IMR-90 (cell line): Measurements from ENCODE around the gene MTMR3. TPM values are rescaled to one million over a fixed set of nuclear protein-coding genes. Genes with fewer than 3 reads are reported as not detected.

ENCODE experiments used
- ATAC-seq: fragments of 200-7000 bp; cut with Tn5 transposase; 2 replicates; pipeline ENCODE4 v1.9.1; 2020; ENCODE audit warnings: low read depth, mild to moderate bottlenecking, moderate library complexity
- BruUV-seq: library from RNA; stranded (reverse); fragments of 400-500 nt; replicated peaks from 2 replicates; lab custom pipeline; 2021; lab: Mats Ljungman, UMichigan
- CTCF ChIA-PET: fragments of 300-600 bp; formaldehyde crosslinking; extraction: SDS; loops from one replicate; lab custom pipeline; 2021; ENCODE audit warnings: antibody characterized with exemption; lab: Yijun Ruan, JAX
- POLR2A ChIA-PET: fragments of 300-600 bp; sonication (Branson Sonifier 250); formaldehyde crosslinking; loops from one replicate; lab custom pipeline; 2022; ENCODE audit warnings: antibody characterized with exemption; ENCODE audit not compliant: unreplicated experiment; lab: Charles Lee
- DNase-seq: peaks from one replicate; pipeline ENCODE4 v3.0.0; 2013
- H2AFZ ChIP-seq: replicated peaks from 2 replicates; pipeline ENCODE3; 2013; ENCODE audit warnings: low read length, mild to moderate bottlenecking; ENCODE audit not compliant: poor library complexity
- H2AK5ac ChIP-seq: 2 replicates; pipeline ENCODE4 v1.6.1; 2013; ENCODE audit warnings: low read depth, low read length, inconsistent platforms
- H2AK9ac ChIP-seq: replicated peaks from 2 replicates; pipeline ENCODE3; 2013; ENCODE audit warnings: mild to moderate bottlenecking, low read depth, low read length, moderate library complexity; ENCODE audit not compliant: poor library complexity
- H2BK120ac ChIP-seq: 2 replicates; pipeline ENCODE4 v1.6.1; 2013; ENCODE audit warnings: low read depth, low read length, inconsistent platforms
- H2BK15ac ChIP-seq: 3 replicates; pipeline ENCODE4 v1.6.1; 2013; ENCODE audit warnings: low read depth, low read length, inconsistent platforms
- H2BK20ac ChIP-seq: 2 replicates; pipeline ENCODE4 v1.6.1; 2013; ENCODE audit warnings: low read depth, mild to moderate bottlenecking, inconsistent platforms, low read length, moderate library complexity
- H2BK5ac ChIP-seq: 2 replicates; pipeline ENCODE4 v1.6.1; 2013; ENCODE audit warnings: mild to moderate bottlenecking, low read depth, low read length, inconsistent platforms; ENCODE audit not compliant: poor library complexity, severe bottlenecking
- H3K14ac ChIP-seq: replicated peaks from 2 replicates; pipeline ENCODE4 v1.6.1; 2013; ENCODE audit warnings: low read depth, low read length, inconsistent platforms
- H3K18ac ChIP-seq: 2 replicates; pipeline ENCODE4 v1.6.1; 2013; ENCODE audit warnings: low read depth, low read length, control low read depth
- H3K23ac ChIP-seq: 2 replicates; pipeline ENCODE4 v1.6.1; 2013; ENCODE audit warnings: low read depth, low read length, inconsistent platforms
- H3K27ac ChIP-seq: 2 replicates; pipeline ENCODE4 v1.5.1; 2013; ENCODE audit warnings: mild to moderate bottlenecking, control low read depth, low read length; ENCODE audit not compliant: insufficient read depth
- H3K27me3 ChIP-seq: 2 replicates; pipeline ENCODE4 v1.6.1; 2013; ENCODE audit warnings: low read length; ENCODE audit not compliant: control insufficient read depth, insufficient read depth
- H3K36me3 ChIP-seq: 2 replicates; pipeline ENCODE4 v1.6.1; 2013; ENCODE audit warnings: low read length, mixed read lengths; ENCODE audit not compliant: control insufficient read depth, insufficient read depth
- H3K4ac ChIP-seq: 2 replicates; pipeline ENCODE4 v1.6.1; 2013; ENCODE audit warnings: low read depth, low read length, inconsistent platforms
- H3K4me1 ChIP-seq: 2 replicates; pipeline ENCODE4 v1.6.1; 2013; ENCODE audit warnings: low read length, mixed read lengths; ENCODE audit not compliant: control insufficient read depth, insufficient read depth
- H3K4me2 ChIP-seq: 2 replicates; pipeline ENCODE4 v1.6.1; 2013; ENCODE audit warnings: low read depth, mild to moderate bottlenecking, control low read depth, low read length, moderate library complexity
- H3K4me3 ChIP-seq: 2 replicates; pipeline ENCODE4 v1.5.1; 2013; ENCODE audit warnings: low read depth, mild to moderate bottlenecking, control low read depth, low read length, moderate library complexity; ENCODE audit not compliant: insufficient read depth
- H3K56ac ChIP-seq: 2 replicates; pipeline ENCODE4 v1.6.1; 2013; ENCODE audit warnings: low read length, inconsistent platforms; ENCODE audit not compliant: insufficient read depth; ENCODE audit errors: extremely low read depth
- H3K79me1 ChIP-seq, 2 experiments: 2 replicates each; pipeline ENCODE4 v1.6.1; 2013; ENCODE audit warnings: low read length in 2 of 2, inconsistent platforms in 1 of 2, low read depth in 1 of 2
- H3K9ac ChIP-seq: 2 replicates; pipeline ENCODE4 v1.6.1; 2013; ENCODE audit warnings: low read depth, low read length, control low read depth
- H3K9me1 ChIP-seq: 2 replicates; pipeline ENCODE4 v1.6.1; 2013; ENCODE audit warnings: low read length, inconsistent platforms; ENCODE audit not compliant: insufficient read depth
- H3K9me3 ChIP-seq: 2 replicates; pipeline ENCODE4 v1.6.1; 2013; ENCODE audit warnings: low read length; ENCODE audit not compliant: control insufficient read depth, insufficient read depth
- H4K20me1 ChIP-seq: 2 replicates; pipeline ENCODE4 v1.6.1; 2013; ENCODE audit warnings: low read length, inconsistent platforms; ENCODE audit not compliant: insufficient read depth
- H4K5ac ChIP-seq: 2 replicates; pipeline ENCODE4 v1.6.1; 2013; ENCODE audit warnings: mild to moderate bottlenecking, low read depth, low read length, control low read depth
- H4K8ac ChIP-seq, 2 experiments: 2 replicates each; pipeline ENCODE4 v1.6.1; 2013; ENCODE audit warnings: low read depth in 2 of 2, low read length in 2 of 2, control low read depth in 1 of 2, inconsistent platforms in 1 of 2
- H4K91ac ChIP-seq: 2 replicates; pipeline ENCODE4 v1.6.1; 2013; ENCODE audit warnings: low read depth, low read length, inconsistent platforms; ENCODE audit not compliant: insufficient read depth
- BHLHE40 ChIP-seq: fragments of 150-350 bp; IDR thresholded peaks from 2 replicates; pipeline ENCODE4 v1.6.1; 2016; ENCODE audit warnings: mild to moderate bottlenecking, low read depth, low read length
- CEBPB ChIP-seq: IDR thresholded peaks from 2 replicates; pipeline ENCODE4 v1.6.1; 2012; ENCODE audit warnings: low read depth, low read length, improper control_type of control experiment
- CHD1 ChIP-seq: IDR thresholded peaks from 2 replicates; pipeline ENCODE4 v1.6.1; 2012; ENCODE audit warnings: low read depth, low read length, improper control_type of control experiment
- CTCF ChIP-seq: conservative IDR thresholded peaks from 2 replicates; pipeline ENCODE4 v1.5.1; 2012; ENCODE audit warnings: mild to moderate bottlenecking, low read depth, low read length, improper control_type of control experiment
- ELK1 ChIP-seq: fragments of 150-350 bp; IDR thresholded peaks from 2 replicates; pipeline ENCODE4 v1.6.1; 2016; ENCODE audit warnings: low read depth, mild to moderate bottlenecking, low read length, moderate library complexity, borderline replicate concordance
- FOS ChIP-seq: fragments of 150-350 bp; IDR thresholded peaks from 2 replicates; pipeline ENCODE4 v1.6.1; 2016; ENCODE audit warnings: low read depth, low read length
- MAZ ChIP-seq: IDR thresholded peaks from 2 replicates; pipeline ENCODE4 v1.6.1; 2012; ENCODE audit warnings: low read depth, mild to moderate bottlenecking, low read length, improper control_type of control experiment, moderate library complexity, borderline replicate concordance
- MXI1 ChIP-seq: IDR thresholded peaks from 2 replicates; pipeline ENCODE4 v1.6.1; 2012; ENCODE audit warnings: low read depth, mild to moderate bottlenecking, low read length, moderate library complexity, borderline replicate concordance
- NFE2L2 ChIP-seq: fragments of 150-350 bp; IDR thresholded peaks from 2 replicates; pipeline ENCODE4 v1.6.1; 2016; ENCODE audit warnings: low read depth, mild to moderate bottlenecking, low read length
- POLR2A ChIP-seq: IDR thresholded peaks from 2 replicates; pipeline ENCODE4 v1.6.1; 2012; ENCODE audit warnings: mild to moderate bottlenecking, low read depth, low read length
- RCOR1 ChIP-seq: IDR thresholded peaks from 2 replicates; pipeline ENCODE4 v1.6.1; 2012; ENCODE audit warnings: mild to moderate bottlenecking, low read length, improper control_type of control experiment; ENCODE audit not compliant: insufficient replicate concordance
- SMC3 ChIP-seq: fragments of 150-350 bp; IDR thresholded peaks from 2 replicates; pipeline ENCODE4 v1.6.1; 2016; ENCODE audit warnings: low read depth, mild to moderate bottlenecking, antibody characterized with exemption, low read length, moderate library complexity
- WGBS, 2 experiments: methylation state at CpG; one replicate each; pipeline versions ENCODE4 v1.1.5 to v1.1.7; 2013; ENCODE audit warnings: missing lambda C conversion rate in 2 of 2; ENCODE audit not compliant: insufficient read length in 1 of 2; ENCODE audit errors: extremely low coverage in 2 of 2; 5-methylcytosine and 5-hydroxymethylcytosine counted together
- dilution Hi-C: fragments of 300-500 bp; cut with HindIII; formaldehyde crosslinking; loops from one replicate; pipeline ENCODE4 v1.14.3; 2018; ENCODE audit warnings: low sequenced_read_pairs; ENCODE audit not compliant: unreplicated experiment
- in situ Hi-C: fragments of 300-500 bp; cut with MboI; formaldehyde crosslinking; loops from 3 replicates; pipeline ENCODE4 v1.14.3; 2019; ENCODE audit warnings: low sequenced_read_pairs, inconsistent platforms, mixed read lengths
- intact Hi-C: fragments of 100-400 bp; cut with micrococcal nuclease; formaldehyde crosslinking; loops from 2 replicates; pipeline ENCODE4 v1.10.0; 2022
- polyA plus RNA-seq, 3 experiments: library from polyadenylated mRNA; depleted of rRNA; stranded (reverse); fragments of >200 nt; gene quantifications; 2 replicates each; pipeline ENCODE4 v1.2.3, GENCODE V29; 2012; ENCODE audit warnings: low replicate concordance in 1 of 3
- total RNA-seq: library from RNA; depleted of rRNA; stranded (reverse); fragments of >200 nt; gene quantifications from 2 replicates; pipeline ENCODE4 v1.2.3, GENCODE V29; 2012

Gene MTMR3
- total and polyA plus RNA-seq, 2 of the 4 experiments (the other 2 are of a cell fraction), result 21.3 to 29.4 TPM

- CTCF ChIA-PET, result interaction anchor here (0.6 kb wide), 1 partner anchor 9 kb away, joined by 3 read pairs; no protein-coding TSS in a partner anchor
- Histone ChIP-seq H2BK120ac (peak overlapping the region; percentile 72), H3K4me2 (peak overlapping the region; percentile 62), H3K56ac (peak overlapping the region; percentile 50; the same call in 1 of the 2 replicates), H2BK5ac (peak overlapping the region; percentile 70), H2AFZ (no peak overlapping the region), H3K23ac (peak overlapping the region; percentile 11), H3K9ac (no peak overlapping the region), H3K18ac (no peak overlapping the region), H3K79me1 (peaks cover 7 to 62% of the 10 kb centered on the region in 2 experiments), H3K4ac (peak overlapping the region; percentile 44; the same call in 1 of the 2 replicates), H4K5ac (peak overlapping the region; percentile 9; the same call in 1 of the 2 replicates), H4K91ac (peak overlapping the region; percentile 6; the same call in 1 of the 2 replicates), H4K20me1 (peaks cover 45% of the 10 kb centered on the region), H2AK9ac (no peak overlapping the region), H2AK5ac (peak overlapping the region; percentile 50; the same call in 1 of the 2 replicates), H2BK20ac (peak overlapping the region; percentile 66), H4K8ac (peak overlapping the region in 1 of 2 experiments; percentile 43; a peak in 1 of 4 replicates), H3K27me3 (no peaks in the 10 kb centered on the region), H3K4me3 (no peak overlapping the region), H3K9me3 (peaks cover 1% of the 10 kb centered on the region), H2BK15ac (no peak overlapping the region), H3K14ac (peak overlapping the region; percentile 25; the same call in 1 of the 2 replicates), H3K9me1 (peaks cover 11% of the 10 kb centered on the region), H3K4me1 (peaks cover 27% of the 10 kb centered on the region), H3K36me3 (no peaks in the 10 kb centered on the region), H3K27ac (no peak overlapping the region)
- peak; percentile 44 for ATAC-seq
- POLR2A ChIA-PET, result no interaction called here
- in situ Hi-C loops, result no loop called here
- TF ChIP-seq NFE2L2, result no peak
- TF ChIP-seq CHD1, result no peak
- no peak for TF ChIP-seq FOS
- TF ChIP-seq POLR2A, result no peak
- no peak for TF ChIP-seq RCOR1
- TF ChIP-seq BHLHE40, result no peak
- TF ChIP-seq CTCF, result no peak
- no peak for TF ChIP-seq CEBPB
- TF ChIP-seq ELK1, result no peak
- TF ChIP-seq MXI1, result no peak
- no peak for TF ChIP-seq SMC3
- no peak for TF ChIP-seq MAZ
- intact Hi-C loops, result no loop called here
- dilution Hi-C loops, result no loop called here
- no TSS peak for BruUV-seq
- no CpG with 5 or more reads among the region's 5 CpGs for WGBS, 2 experiments
- peak; percentile 40 for DNase-seq
Measured at GRCh38 chr22:29916007-29916544, 33.1 kb downstream of the MTMR3 start.
